Fibroblast of villous mesenchyme (primary cell): ENCODE results near the gene UNC5C. TPM values are rescaled to one million over a fixed set of nuclear protein-coding genes. Genes with fewer than 3 reads are reported as not detected.

Experiments
- DNase-seq: peaks from one replicate; pipeline ENCODE4 v3.0.0-alpha.2; 2010; ENCODE audit warnings: low read depth
- H3K4me3 ChIP-seq: 2 replicates; pipeline ENCODE4 v1.5.1; 2011; ENCODE audit warnings: low read depth, mild to moderate bottlenecking, low read length
- CTCF ChIP-seq: IDR thresholded peaks from 2 replicates; pipeline ENCODE4 v1.5.1; 2012; ENCODE audit warnings: low read depth, mild to moderate bottlenecking, low read length; ENCODE audit not compliant: insufficient read depth
- total RNA-seq: library from RNA; depleted of rRNA; stranded (reverse); fragments of >200 nt; gene quantifications from 2 replicates; pipeline ENCODE4 v1.2.3, GENCODE V29; 2012

UNC5C gene
- total RNA-seq, 1 donor, result 0.43 TPM

- no peak overlapping the region for H3K4me3 ChIP-seq
- TF ChIP-seq CTCF, result no peak
- no peak for DNase-seq
Observed at GRCh38 chr4:95251568-95251967, 297.2 kb downstream of the UNC5C start.

DNA sequence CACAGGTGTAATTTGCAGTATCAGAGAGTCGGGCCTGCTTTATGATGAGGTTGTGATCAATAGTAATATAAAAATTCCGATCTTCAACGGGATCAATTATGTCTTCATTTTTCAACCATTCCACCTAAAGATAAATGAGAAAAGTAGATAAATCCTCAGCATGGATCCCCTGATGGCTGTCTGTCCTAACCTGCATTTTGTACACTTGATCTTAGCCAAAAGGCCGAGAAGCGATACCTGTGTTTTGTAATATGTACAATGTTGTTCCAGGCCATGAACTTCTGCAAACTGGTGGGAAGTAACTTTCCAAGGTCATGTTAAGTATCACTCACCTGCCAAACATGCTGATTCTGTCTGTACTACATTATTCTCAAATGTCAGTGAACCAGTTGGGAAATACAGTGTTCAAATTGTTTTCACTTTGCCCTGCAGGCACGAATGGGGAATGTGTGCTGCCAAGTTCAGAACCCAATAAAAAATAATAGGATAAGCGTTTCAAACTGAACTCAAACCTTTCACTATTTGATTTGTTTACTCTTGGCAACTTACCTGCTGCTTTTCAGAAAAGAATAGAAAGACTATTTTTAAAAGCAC is 298.1 kb downstream of the UNC5C start:
- H3K4me3 ChIP-seq, result no peak overlapping the region
- no peak for TF ChIP-seq CTCF
- DNase-seq, result peak; percentile 9

GRCh38 chr4:95249426-95250021 is 299.2 kb downstream of the UNC5C start:
- no peak overlapping the region for H3K4me3 ChIP-seq
- no peak for DNase-seq
- TF ChIP-seq CTCF, result no peak

- no peak for DNase-seq
- H3K4me3 ChIP-seq, result no peak overlapping the region
- TF ChIP-seq CTCF, result no peak
Observed at GRCh38 chr4:95248720-95249425, 299.9 kb downstream of the UNC5C start.

DNA sequence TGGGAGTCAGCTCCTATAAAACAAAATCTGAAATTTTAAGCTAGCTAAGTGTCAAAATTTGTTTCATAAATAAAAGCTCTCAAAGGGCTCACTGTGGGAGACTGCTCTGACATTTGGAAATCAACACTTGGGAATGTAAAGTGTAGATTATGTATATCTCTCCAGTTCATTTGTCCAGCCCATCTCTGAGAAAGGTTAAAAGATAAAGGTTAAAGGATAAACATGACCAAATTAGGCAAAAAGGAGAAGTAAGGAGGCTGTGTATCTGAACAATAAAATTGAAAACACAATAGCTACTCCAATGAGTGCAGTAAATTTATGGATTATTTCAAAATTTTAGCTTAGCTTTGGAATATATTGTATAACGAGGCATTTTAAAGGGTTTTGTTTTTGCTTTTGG is 304.9 kb downstream of the UNC5C start:
- H3K4me3 ChIP-seq, result no peak overlapping the region
- DNase-seq, result no peak
- TF ChIP-seq CTCF, result no peak

- no peak for DNase-seq
- no peak for TF ChIP-seq CTCF
Observed at GRCh38 chr4:95238554-95238953, 310.2 kb downstream of the UNC5C start.

More at GRCh38 chr4:95238554-95238953, 310.2 kb downstream of the UNC5C start:
- H3K4me3 ChIP-seq, result no peak overlapping the region
